Brain microvascular endothelial cell (primary cell): ENCODE results near the gene HERPUD1.
"Not testable (repeated sequence)": the region's sequence is repeated elsewhere in the genome, so short reads cannot be mapped to it uniquely, and the experiment has no call there.

ENCODE experiments used
- DNase-seq: peaks from one replicate; pipeline ENCODE4 v3.0.0-alpha.2; 2020
- H3K27ac ChIP-seq: fragments of 250-450 bp; sonication (Bioruptor Pico); 2 replicates; pipeline ENCODE4 v1.5.1; 2020; ENCODE audit warnings: mild to moderate bottlenecking, moderate library complexity
- H3K27me3 ChIP-seq: fragments of 250-450 bp; sonication (Bioruptor Pico); replicated peaks from 2 replicates; pipeline ENCODE4 v1.5.1; 2020; ENCODE audit warnings: mild to moderate bottlenecking
- H3K36me3 ChIP-seq: fragments of 250-450 bp; sonication (Bioruptor Pico); replicated peaks from 2 replicates; pipeline ENCODE4 v1.5.1; 2020; ENCODE audit warnings: mild to moderate bottlenecking
- H3K4me3 ChIP-seq: 2 replicates; pipeline ENCODE4 v1.5.1; 2011; ENCODE audit warnings: low read depth, mild to moderate bottlenecking, control low read depth, low read length, moderate library complexity
- CTCF ChIP-seq: IDR thresholded peaks from 2 replicates; pipeline ENCODE4 v1.5.1; 2011; ENCODE audit warnings: low read depth, mild to moderate bottlenecking, moderate library complexity, low read length, control low read depth, inconsistent platforms; ENCODE audit errors: missing control alignments
- in situ Hi-C: cut with HindIII; loops from 2 replicates; pipeline ENCODE4 v1.10.0; 2017; ENCODE audit warnings: low sequenced_read_pairs, low pct_ligation_motif_present

The HERPUD1 gene

GRCh38 chr16:56969769-56970168, 37.8 kb downstream of the HERPUD1 start:
- DNase-seq: no peak
- H3K27me3 ChIP-seq: no peaks in the 10 kb centered on the region
- H3K27ac ChIP-seq: no peak overlapping the region
- no peaks in the 10 kb centered on the region for H3K36me3 ChIP-seq
- no peak for TF ChIP-seq CTCF
- no peak overlapping the region for H3K4me3 ChIP-seq
- in situ Hi-C loops: no loop called here

DNA sequence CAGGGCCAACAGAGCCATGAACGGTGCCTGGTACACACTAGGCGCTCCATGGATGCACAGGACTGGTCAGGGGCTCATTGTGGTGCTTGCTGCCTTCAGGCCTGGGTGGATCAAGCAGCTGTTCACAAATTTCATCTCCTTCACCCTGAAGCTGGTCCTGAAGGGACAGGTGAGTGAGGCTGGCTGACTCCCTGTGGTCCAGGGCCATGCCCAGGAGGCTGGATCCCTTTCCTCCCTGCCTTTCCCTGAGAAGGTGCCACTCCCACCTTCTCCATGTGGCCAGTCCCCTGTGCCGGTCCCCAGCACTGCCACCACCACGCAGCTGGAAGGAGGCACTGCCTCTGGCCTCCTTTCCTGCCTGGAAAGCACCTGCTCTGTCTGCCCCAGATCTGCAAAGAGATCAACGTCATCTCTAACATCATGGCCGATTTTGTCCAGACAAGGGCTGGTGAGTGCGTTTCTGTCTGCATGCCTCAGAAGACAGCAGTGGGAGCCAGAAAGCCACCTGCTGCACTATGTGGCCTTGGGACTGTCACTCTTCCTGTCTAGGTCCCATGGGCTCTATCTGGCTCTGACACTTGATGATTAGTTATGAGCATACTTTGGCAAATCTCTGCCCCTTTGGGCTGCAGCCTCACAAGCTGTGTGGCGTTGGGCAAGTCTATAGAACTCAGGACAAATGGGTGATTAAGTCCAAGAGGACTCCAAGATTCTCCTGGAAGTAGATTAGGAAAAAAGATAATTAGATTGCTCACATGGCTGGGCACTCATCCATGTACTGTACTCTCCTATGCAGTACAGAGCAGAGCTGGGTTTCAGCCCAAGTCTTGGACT, 39.2 kb downstream of the HERPUD1 start:
- in situ Hi-C loops: no loop called here
- DNase-seq: no peak
- no peak for TF ChIP-seq CTCF
- Histone ChIP-seq H3K36me3 (no peaks in the 10 kb centered on the region), H3K27me3 (no peaks in the 10 kb centered on the region), H3K4me3 (no peak overlapping the region), H3K27ac (no peak overlapping the region)

DNA sequence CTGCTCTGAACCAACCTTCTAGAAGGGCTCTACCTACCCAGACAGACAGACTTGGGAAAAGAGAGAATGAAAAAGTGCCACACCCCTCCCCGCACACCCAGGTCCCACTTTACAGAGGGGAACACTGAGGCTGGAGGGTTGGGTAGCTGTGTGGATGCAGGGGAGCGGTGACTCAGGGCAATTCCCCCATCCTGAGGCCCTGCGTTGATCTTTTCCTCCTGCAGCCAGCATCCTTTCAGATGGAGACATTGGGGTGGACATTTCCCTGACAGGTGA, 39.8 kb downstream of the HERPUD1 start:
- in situ Hi-C loops: no loop called here
- DNase-seq: no peak
- Histone ChIP-seq H3K27me3 (no peaks in the 10 kb centered on the region), H3K4me3 (no peak overlapping the region), H3K36me3 (no peaks in the 10 kb centered on the region), H3K27ac (no peak overlapping the region)
- TF ChIP-seq CTCF: no peak

DNA sequence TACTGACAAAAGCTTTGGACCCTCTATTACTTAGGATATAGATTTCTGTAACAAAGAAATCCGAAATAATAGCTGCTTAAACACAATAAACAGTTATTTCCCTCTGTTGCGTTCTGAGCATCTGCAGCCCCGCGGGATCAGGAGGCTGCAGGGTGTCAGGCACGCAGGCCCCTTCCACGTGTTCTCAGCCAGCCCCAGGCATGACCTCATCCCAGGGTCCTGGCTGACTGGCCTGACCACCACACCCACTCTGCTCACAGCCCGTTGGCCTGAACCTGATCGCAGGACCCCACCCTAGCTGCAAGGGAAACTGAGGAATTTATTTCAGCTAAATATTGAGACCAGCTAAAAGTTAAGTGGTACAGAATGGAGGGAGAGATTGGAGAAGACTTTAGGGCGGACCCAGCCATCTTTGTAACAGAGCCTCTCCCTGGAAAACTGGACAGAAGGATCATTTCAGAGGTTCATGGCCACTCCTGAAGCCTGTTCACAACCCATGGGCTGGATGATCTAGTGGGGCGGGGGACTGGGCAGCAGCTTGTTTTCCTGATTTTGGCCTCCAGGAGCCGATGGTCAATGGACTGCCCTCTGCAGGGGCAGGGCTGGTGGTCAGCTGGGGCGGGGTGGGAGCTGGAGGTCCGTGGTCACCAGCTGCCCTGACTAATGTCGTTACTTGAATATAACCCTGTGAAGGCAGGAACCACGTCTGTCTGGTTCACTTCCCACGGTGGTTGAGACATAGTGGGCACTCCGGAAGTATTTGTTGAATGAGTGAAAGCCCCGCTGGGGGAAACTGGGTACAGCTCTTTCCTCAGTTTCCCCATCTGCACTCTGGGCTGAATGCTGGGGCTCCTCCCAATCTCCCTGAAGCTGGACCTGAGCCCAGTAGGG, 40.7 kb downstream of the HERPUD1 start:
- Histone ChIP-seq H3K27me3 (no peaks in the 10 kb centered on the region), H3K36me3 (no peaks in the 10 kb centered on the region), H3K27ac (no peak overlapping the region), H3K4me3 (no peak overlapping the region)
- DNase-seq: no peak
- no peak for TF ChIP-seq CTCF
- in situ Hi-C loops: no loop called here

DNA sequence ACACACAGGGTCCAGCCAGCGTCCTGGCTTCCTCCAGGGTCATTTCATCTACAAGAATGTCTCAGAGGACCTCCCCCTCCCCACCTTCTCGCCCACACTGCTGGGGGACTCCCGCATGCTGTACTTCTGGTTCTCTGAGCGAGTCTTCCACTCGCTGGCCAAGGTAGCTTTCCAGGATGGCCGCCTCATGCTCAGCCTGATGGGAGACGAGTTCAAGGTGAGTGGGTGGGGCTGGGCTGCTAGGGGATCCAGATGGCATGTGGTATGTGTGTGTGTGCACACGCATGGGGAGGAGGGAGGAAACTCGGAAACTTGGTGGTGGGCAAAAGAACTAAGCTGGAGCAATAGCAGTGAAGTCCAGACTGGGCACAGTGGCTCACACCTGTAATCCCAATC, 41.4 kb downstream of the HERPUD1 start:
- Histone ChIP-seq H3K27me3 (no peaks in the 10 kb centered on the region), H3K36me3 (no peaks in the 10 kb centered on the region), H3K4me3 (no peak overlapping the region), H3K27ac (no peak overlapping the region)
- no peak for DNase-seq
- in situ Hi-C loops: no loop called here
- TF ChIP-seq CTCF: no peak

DNA sequence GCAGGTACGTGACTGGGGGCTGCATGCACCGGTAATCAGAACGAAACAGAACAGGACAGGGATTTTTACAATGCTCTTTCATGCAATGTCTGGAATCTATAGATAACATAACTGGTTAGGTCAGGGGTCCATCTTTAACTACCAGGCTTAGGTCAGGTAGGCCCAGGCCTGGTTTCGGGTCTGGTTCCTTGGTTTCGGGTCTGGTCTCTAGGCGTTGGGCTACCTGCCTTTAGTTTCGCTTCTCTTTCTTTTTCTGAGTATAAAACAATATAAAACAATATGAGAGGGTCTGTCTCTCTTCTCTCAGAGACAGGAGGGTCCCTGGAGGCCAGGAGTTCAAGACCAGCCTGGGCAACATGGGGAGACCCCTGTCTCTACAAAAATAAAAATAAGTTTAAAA, 42.0 kb downstream of the HERPUD1 start:
- H3K36me3 ChIP-seq, in situ Hi-C loops, H3K27me3 ChIP-seq, DNase-seq, H3K4me3 ChIP-seq, H3K27ac ChIP-seq: not testable (repeated sequence)
